Measurements from ENCODE around the gene PLB1.

GRCh38 chr2:28448793-28449100 lies 47.1 kb upstream of the PLB1 start:
- TF ChIP-seq MXD1 (CRISPR knock-in tag; IDR thresholded peaks at IDR 0.05; ENCODE audit: borderline replicate concordance, poor library complexity, severe bottlenecking) = no peak
- TF ChIP-seq BRF1 (IDR thresholded peaks at IDR 0.05; ENCODE audit: borderline replicate concordance, extremely low read depth, insufficient read length) = no peak

Measured in K562 (cell line).